ENCODE measurements around the gene PCNT. TPM values are rescaled to one million over a fixed set of nuclear protein-coding genes. Genes with fewer than 3 reads are reported as not detected.
A peak's percentile ranks its signal among the peaks of the same experiment; 100 is the strongest.

The PCNT gene
- total RNA-seq, 1 experiment from 2014 or later, result 41.0 TPM

GRCh38 chr21:46286648-46287002, 37.3 kb upstream of the PCNT start:
- ChIA-PET POLR2A (no interaction called here), CTCF (no interaction called here)
- Mint-ChIP-seq H3K27me3 (ENCODE audit: low read depth) (no peaks in the 10 kb centered on the region), H3K36me3 (peaks cover 24% of the 10 kb centered on the region), H3K27ac (peak overlapping the region; percentile 97), H3K9me3 (no peaks in the 10 kb centered on the region), H3K4me3 (peak overlapping the region; percentile 88), H3K4me1 (peaks cover 51% of the 10 kb centered on the region)
- DNase-seq (ENCODE audit: low spot score) (no peak), ATAC-seq (no peak)
- TF ChIP-seq ZNF263 (CRISPR knock-in tag; IDR thresholded peaks at IDR 0.05; ENCODE audit: low read depth), result no peak
- TF ChIP-seq ZBTB43 (CRISPR knock-in tag; IDR thresholded peaks at IDR 0.05), result no peak
- TF ChIP-seq SP1 (CRISPR knock-in tag; conservative IDR thresholded peaks at IDR 0.05), result no peak
- no peak for TF ChIP-seq EMX1 (CRISPR knock-in tag; IDR thresholded peaks at IDR 0.05)
- no peak for TF ChIP-seq CBFB (CRISPR knock-in tag; IDR thresholded peaks at IDR 0.05; ENCODE audit: low read depth)
- no peak for TF ChIP-seq PRRX2 (CRISPR knock-in tag; IDR thresholded peaks at IDR 0.05)
- no peak for TF ChIP-seq FOXK1 (CRISPR knock-in tag; IDR thresholded peaks at IDR 0.05)
- TF ChIP-seq HMGA2 (CRISPR knock-in tag; IDR thresholded peaks at IDR 0.05), result no peak
- no peak for TF ChIP-seq PRDM15 (CRISPR knock-in tag; IDR thresholded peaks at IDR 0.05)
- no peak for TF ChIP-seq TP53 (CRISPR knock-in tag; IDR thresholded peaks at IDR 0.05)
- no peak for TF ChIP-seq JUN (CRISPR knock-in tag; IDR thresholded peaks at IDR 0.05)
- TF ChIP-seq ATF6 (CRISPR knock-in tag; IDR thresholded peaks at IDR 0.05), result no peak
- TF ChIP-seq E2F1 (CRISPR knock-in tag; IDR thresholded peaks at IDR 0.05), result no peak
- no peak for TF ChIP-seq ATF3 (CRISPR knock-in tag; conservative IDR thresholded peaks at IDR 0.05)
- TF ChIP-seq GABPB1 (CRISPR knock-in tag; IDR thresholded peaks at IDR 0.05), result no peak

GRCh38 chr21:46287541-46287940, 36.4 kb upstream of the PCNT start:
- CTCF ChIA-PET, result no interaction called here
- H3K27ac Mint-ChIP-seq, result no peak overlapping the region
- POLR2A ChIA-PET, result no interaction called here
- peaks cover 31% of the 10 kb centered on the region for H3K36me3 Mint-ChIP-seq
- peak overlapping the region; percentile 88 for H3K4me3 Mint-ChIP-seq
- no peaks in the 10 kb centered on the region for H3K9me3 Mint-ChIP-seq
- DNase-seq (ENCODE audit: low spot score) (no peak), ATAC-seq (no peak)
- no peaks in the 10 kb centered on the region for H3K27me3 Mint-ChIP-seq (ENCODE audit: low read depth)
- H3K4me1 Mint-ChIP-seq, result peaks cover 51% of the 10 kb centered on the region
- TF ChIP-seq AR (CRISPR knock-in tag; IDR thresholded peaks at IDR 0.05), result no peak
- TF ChIP-seq ZNF281 (CRISPR knock-in tag; IDR thresholded peaks at IDR 0.05), result no peak
- no peak for TF ChIP-seq HMGXB4 (CRISPR knock-in tag; IDR thresholded peaks at IDR 0.05)
- TF ChIP-seq GABPB1 (CRISPR knock-in tag; IDR thresholded peaks at IDR 0.05), result no peak
- TF ChIP-seq JUN (CRISPR knock-in tag; IDR thresholded peaks at IDR 0.05), result no peak
- TF ChIP-seq PREB (CRISPR knock-in tag; IDR thresholded peaks at IDR 0.05; ENCODE audit: borderline replicate concordance), result no peak
